Trophoblast cell (in vitro differentiated cells and primary cell): Measurements from ENCODE around the gene TOR4A.
A peak's percentile ranks its signal among the peaks of the same experiment; 100 is the strongest.

ENCODE experiments used
- DNase-seq, 2 donors: peaks; one replicate each; pipeline ENCODE4 v3.0.0-alpha.2; 2016
- H2AFZ ChIP-seq: 2 replicates; pipeline ENCODE4 v1.6.1; 2013; ENCODE audit warnings: low read length, moderate library complexity, mild to moderate bottlenecking; ENCODE audit not compliant: insufficient read depth, poor library complexity
- H2AK5ac ChIP-seq: 2 replicates; pipeline ENCODE4 v1.6.1; 2013; ENCODE audit warnings: mild to moderate bottlenecking, low read length
- H2BK120ac ChIP-seq: 2 replicates; pipeline ENCODE4 v1.6.1; 2013; ENCODE audit warnings: low read length, mild to moderate bottlenecking, moderate library complexity; ENCODE audit not compliant: insufficient read depth, poor library complexity
- H2BK12ac ChIP-seq: 2 replicates; pipeline ENCODE4 v1.6.1; 2013; ENCODE audit warnings: mild to moderate bottlenecking, low read length, moderate library complexity
- H2BK5ac ChIP-seq: 2 replicates; pipeline ENCODE4 v1.6.1; 2013; ENCODE audit warnings: low read length, low read depth, moderate library complexity, mild to moderate bottlenecking; ENCODE audit not compliant: poor library complexity
- H3K14ac ChIP-seq: 2 replicates; pipeline ENCODE4 v1.6.1; 2013; ENCODE audit warnings: mild to moderate bottlenecking, low read length
- H3K18ac ChIP-seq: 2 replicates; pipeline ENCODE4 v1.6.1; 2013; ENCODE audit warnings: mild to moderate bottlenecking, low read length
- H3K23ac ChIP-seq: 2 replicates; pipeline ENCODE4 v1.6.1; 2013; ENCODE audit warnings: low read length
- H3K27ac ChIP-seq: 2 replicates; pipeline ENCODE4 v1.5.1; 2013; ENCODE audit warnings: low read depth, mild to moderate bottlenecking, inconsistent platforms, low read length, moderate library complexity
- H3K27me3 ChIP-seq: 2 replicates; pipeline ENCODE4 v1.6.1; 2013; ENCODE audit warnings: inconsistent platforms, mild to moderate bottlenecking, low read length, moderate library complexity; ENCODE audit not compliant: insufficient read depth
- H3K36me3 ChIP-seq, 2 experiments: 1 replicate in 1 of 2; 2 replicates in 1 of 2; pipeline ENCODE4 v1.6.1; 2013; ENCODE audit warnings: low read length in 2 of 2, mild to moderate bottlenecking in 2 of 2, moderate library complexity in 1 of 2; ENCODE audit not compliant: insufficient read depth in 2 of 2, control insufficient read depth in 1 of 2
- H3K4ac ChIP-seq: 2 replicates; pipeline ENCODE4 v1.6.1; 2013; ENCODE audit warnings: low read depth, mild to moderate bottlenecking, low read length, moderate library complexity
- H3K4me1 ChIP-seq, 2 experiments: 1 replicate in 1 of 2; 2 replicates in 1 of 2; pipeline ENCODE4 v1.6.1; 2013; ENCODE audit warnings: low read length in 2 of 2, mild to moderate bottlenecking in 2 of 2, moderate library complexity in 1 of 2; ENCODE audit not compliant: insufficient read depth in 2 of 2, control insufficient read depth in 1 of 2
- H3K4me2 ChIP-seq: 2 replicates; pipeline ENCODE4 v1.6.1; 2013; ENCODE audit warnings: inconsistent platforms, mild to moderate bottlenecking, low read length, moderate library complexity
- H3K4me3 ChIP-seq: 2 replicates; pipeline ENCODE4 v1.5.1; 2013; ENCODE audit warnings: mild to moderate bottlenecking, low read depth, low read length, inconsistent platforms
- H3K79me1 ChIP-seq: one replicate; pipeline ENCODE4 v1.6.1; 2013; ENCODE audit warnings: low read length
- H3K79me2 ChIP-seq: 2 replicates; pipeline ENCODE4 v1.6.1; 2013; ENCODE audit warnings: low read length, mild to moderate bottlenecking; ENCODE audit not compliant: control insufficient read depth, insufficient read depth, poor library complexity
- H3K9ac ChIP-seq: 2 replicates; pipeline ENCODE4 v1.6.1; 2013; ENCODE audit warnings: mild to moderate bottlenecking, low read length
- H3K9me3 ChIP-seq: 2 replicates; pipeline ENCODE4 v1.6.1; 2013; ENCODE audit warnings: low read depth, mild to moderate bottlenecking, control low read depth, inconsistent platforms, low read length; ENCODE audit not compliant: insufficient read depth
- H4K12ac ChIP-seq: 2 replicates; pipeline ENCODE4 v1.6.1; 2013; ENCODE audit warnings: low read depth, mild to moderate bottlenecking, low read length, moderate library complexity
- H4K8ac ChIP-seq: 2 replicates; pipeline ENCODE4 v1.6.1; 2013; ENCODE audit warnings: low read depth, mild to moderate bottlenecking, low read length, moderate library complexity
- H4K91ac ChIP-seq: one replicate; pipeline ENCODE4 v1.6.1; 2013; ENCODE audit warnings: low read depth, mild to moderate bottlenecking, low read length, moderate library complexity
- WGBS: extraction: QIAGEN DNeasy Blood & Tissue Kit; methylation state at CpG from one replicate; pipeline ENCODE4 v1.1.7; 2013; ENCODE audit warnings: missing lambda C conversion rate; ENCODE audit not compliant: insufficient read length, insufficient coverage; ENCODE audit errors: extremely low coverage; 5-methylcytosine and 5-hydroxymethylcytosine counted together

The TOR4A gene

DNA sequence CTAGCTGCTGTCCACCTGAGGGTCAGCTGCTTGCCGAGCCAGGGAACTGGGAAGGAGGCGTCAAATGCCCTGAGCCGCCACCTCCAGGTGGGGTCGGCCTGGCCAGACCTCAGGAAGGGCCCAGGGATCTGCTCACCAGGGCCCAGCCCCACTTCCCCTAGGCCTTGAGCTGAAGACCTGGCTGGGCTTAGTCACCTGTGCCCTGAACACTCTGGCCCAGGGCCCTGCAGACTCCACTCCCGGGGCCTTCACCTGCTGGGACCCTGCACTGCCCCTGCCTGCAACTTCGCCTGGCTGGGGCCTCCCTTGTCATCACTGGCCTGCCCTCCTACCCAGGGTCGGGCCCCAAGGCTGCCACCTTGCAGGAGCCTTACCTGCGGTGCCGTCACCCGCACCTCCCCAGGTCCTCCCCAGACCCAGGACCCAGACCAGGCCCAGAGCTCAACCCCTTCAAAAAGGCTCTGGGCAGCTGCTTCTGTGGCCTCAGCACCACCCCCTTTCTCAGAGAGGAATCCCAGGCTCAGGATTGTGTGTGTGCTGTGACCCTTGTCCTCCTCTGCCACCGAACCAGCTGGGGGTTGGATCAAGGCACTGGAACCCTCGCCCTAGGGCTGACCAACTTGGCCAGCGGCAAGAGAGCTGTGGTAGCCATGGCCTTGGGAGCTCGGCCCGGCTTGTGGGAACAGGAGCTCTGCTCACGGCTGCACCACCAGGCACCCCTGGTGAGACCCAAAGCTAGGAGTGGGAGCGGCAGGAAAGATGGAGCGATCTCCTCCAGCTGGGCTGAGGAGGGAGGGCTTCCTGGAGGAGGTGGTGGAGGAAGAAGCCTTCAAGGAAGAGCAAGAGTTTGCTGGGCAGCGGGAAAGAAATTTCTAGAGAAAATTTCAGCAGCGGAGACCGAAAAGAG is 23.6 kb upstream of the TOR4A start:
- Histone ChIP-seq H2AFZ (peak overlapping the region; percentile 89), H4K91ac (peak overlapping the region; percentile 74), H2AK5ac (peak overlapping the region; percentile 23), H3K14ac (peak overlapping the region; percentile 75), H3K23ac (no peak overlapping the region), H2BK5ac (no peak overlapping the region), H3K4me2 (peak overlapping the region; percentile 99), H2BK120ac (no peak overlapping the region), H3K27ac (no peak overlapping the region), H3K9ac (no peak overlapping the region), H3K9me3 (peaks cover 2% of the 10 kb centered on the region), H2BK12ac (no peak overlapping the region), H4K12ac (no peak overlapping the region), H3K4me3 (peak overlapping the region; percentile 79), H3K36me3 (peaks cover 18 to 19% of the 10 kb centered on the region in 2 experiments), H3K79me2 (peaks cover 12% of the 10 kb centered on the region), H3K18ac (peak overlapping the region; percentile 22), H3K79me1 (peaks cover 12% of the 10 kb centered on the region), H3K4me1 (peaks cover 14 to 16% of the 10 kb centered on the region in 2 experiments), H3K4ac (no peak overlapping the region), H4K8ac (peak overlapping the region; percentile 98), H3K27me3 (no peaks in the 10 kb centered on the region)
- no CpG with 5 or more reads among the region's 21 CpGs for WGBS
- peak in 1 of 2 donors; percentile 37 for DNase-seq

- no peaks in the 10 kb centered on the region for H3K27me3 ChIP-seq
- WGBS = no CpG with 5 or more reads among the region's 105 CpGs
These were observed 22.7 kb upstream of the TOR4A start, which contains the start of gene NELFB for GRCh38 chr9:137254624-137255447. Gene NELFB, plus strand, starts transcription at chr9:137255327.

DNA sequence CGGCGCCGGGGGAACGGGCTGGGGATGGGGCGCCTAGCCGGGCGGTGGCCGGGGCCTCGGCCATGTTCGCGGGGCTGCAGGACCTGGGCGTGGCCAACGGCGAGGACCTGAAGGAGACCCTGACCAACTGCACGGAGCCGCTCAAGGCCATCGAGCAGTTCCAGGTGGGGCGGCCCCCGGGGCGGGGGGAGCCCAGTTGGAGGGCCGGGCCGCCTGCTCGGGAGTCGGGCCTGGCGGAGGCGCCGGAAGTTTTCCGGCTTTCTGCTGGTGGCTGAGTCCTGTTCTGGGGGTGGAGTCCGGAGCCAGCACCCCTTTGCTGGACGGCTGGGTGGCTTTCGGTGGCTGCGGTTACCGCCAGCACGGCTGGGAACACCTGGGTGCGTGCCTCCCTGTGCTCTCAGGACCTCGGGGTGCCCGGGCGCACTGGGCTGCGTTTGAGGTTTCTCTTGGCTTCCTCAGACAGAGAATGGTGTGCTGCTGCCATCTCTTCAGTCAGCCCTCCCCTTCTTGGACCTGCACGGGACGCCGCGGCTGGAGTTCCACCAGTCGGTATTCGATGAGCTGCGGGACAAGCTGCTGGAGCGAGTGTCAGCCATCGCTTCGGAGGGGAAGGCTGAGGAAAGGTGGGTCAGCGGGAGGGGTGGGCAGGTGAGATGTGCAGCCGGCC is 21.9 kb upstream of the TOR4A start:
- Histone ChIP-seq H3K23ac (no peak overlapping the region), H3K79me2 (peaks cover 12% of the 10 kb centered on the region), H3K27me3 (no peaks in the 10 kb centered on the region), H3K4ac (peak overlapping the region; percentile 49), H3K9ac (peak overlapping the region; percentile 75), H2BK120ac (peak overlapping the region; percentile 67), H3K4me2 (peak overlapping the region; percentile 69), H4K8ac (peak overlapping the region; percentile 86), H3K36me3 (peaks cover 22 to 23% of the 10 kb centered on the region in 2 experiments), H3K14ac (peak overlapping the region; percentile 90), H2BK12ac (no peak overlapping the region), H3K18ac (peak overlapping the region; percentile 58), H3K4me1 (peaks cover 14 to 16% of the 10 kb centered on the region in 2 experiments), H2BK5ac (peak overlapping the region; percentile 64), H4K91ac (peak overlapping the region; percentile 74), H4K12ac (peak overlapping the region; percentile 70), H3K4me3 (peak overlapping the region; percentile 96), H3K9me3 (no peaks in the 10 kb centered on the region), H3K27ac (peak overlapping the region; percentile 55), H2AFZ (peak overlapping the region; percentile 77), H2AK5ac (peak overlapping the region; percentile 62), H3K79me1 (peaks cover 12% of the 10 kb centered on the region)
- no CpG with 5 or more reads among the region's 51 CpGs for WGBS
- no peak for DNase-seq

More at GRCh38 chr9:137254624-137255447, 22.7 kb upstream of the TOR4A start, which contains the start of gene NELFB:
- Histone ChIP-seq H3K9ac (peak within 1 kb of the TSS; percentile 92), H2AK5ac (peak within 1 kb of the TSS; percentile 62), H3K14ac (peak within 1 kb of the TSS; percentile 90), H4K8ac (peak within 1 kb of the TSS; percentile 98), H4K12ac (peak within 1 kb of the TSS; percentile 89), H3K4ac (peak within 1 kb of the TSS; percentile 77), H3K27ac (peak within 1 kb of the TSS; percentile 55), H3K4me1 (peaks cover 14 to 16% of the 10 kb centered on the region in 2 experiments), H3K79me1 (peaks cover 12% of the 10 kb centered on the region), H3K9me3 (peaks cover 2% of the 10 kb centered on the region), H2AFZ (peak within 1 kb of the TSS; percentile 89), H2BK12ac (no peak within 1 kb of the TSS), H3K4me3 (peak within 1 kb of the TSS; percentile 96), H2BK5ac (peak within 1 kb of the TSS; percentile 71), H2BK120ac (peak within 1 kb of the TSS; percentile 70), H3K18ac (peak within 1 kb of the TSS; percentile 86), H3K36me3 (peaks cover 22 to 23% of the 10 kb centered on the region in 2 experiments), H3K4me2 (peak within 1 kb of the TSS; percentile 99), H4K91ac (peak within 1 kb of the TSS; percentile 74), H3K79me2 (peaks cover 12% of the 10 kb centered on the region), H3K23ac (no peak within 1 kb of the TSS)
- peak; percentile 80 to 94 for DNase-seq

DNA sequence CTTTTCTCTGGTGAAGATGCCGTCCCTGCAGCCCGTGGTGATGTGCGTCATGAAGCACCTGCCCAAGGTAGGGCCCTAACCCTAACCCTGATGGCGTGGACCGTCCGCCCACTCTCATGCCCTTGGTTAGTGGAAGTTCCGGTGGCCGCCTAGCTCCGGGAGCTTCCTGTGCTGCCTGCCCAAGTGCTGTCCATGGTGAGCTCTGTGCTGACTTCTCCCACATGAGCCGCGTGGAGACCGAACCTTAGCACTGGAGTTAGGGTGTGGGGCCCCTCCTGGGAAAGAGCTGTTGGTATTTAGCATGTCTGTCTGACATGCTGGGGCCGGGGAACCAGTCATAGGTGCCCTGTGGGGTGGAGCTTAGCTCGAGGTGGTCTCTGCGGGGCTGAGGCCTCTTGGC is 21.2 kb upstream of the TOR4A start:
- no peaks in the 10 kb centered on the region for H3K9me3 ChIP-seq
- H2BK12ac ChIP-seq = no peak overlapping the region
- peaks cover 12% of the 10 kb centered on the region for H3K79me2 ChIP-seq
- H4K91ac ChIP-seq = no peak overlapping the region
- H2BK120ac ChIP-seq = no peak overlapping the region
- H3K4me1 ChIP-seq = peaks cover 14 to 16% of the 10 kb centered on the region in 2 experiments
- WGBS = no CpG with 5 or more reads among the region's 15 CpGs
- H4K12ac ChIP-seq = no peak overlapping the region
- no peak overlapping the region for H3K23ac ChIP-seq
- no peak overlapping the region for H2AFZ ChIP-seq
- no peak for DNase-seq
- H3K27ac ChIP-seq = no peak overlapping the region
- H3K4me3 ChIP-seq = peak overlapping the region; percentile 96
- peak overlapping the region; percentile 1 for H3K4ac ChIP-seq
- H2AK5ac ChIP-seq = no peak overlapping the region
- peak overlapping the region; percentile 69 for H3K4me2 ChIP-seq
- no peaks in the 10 kb centered on the region for H3K27me3 ChIP-seq
- no peak overlapping the region for H2BK5ac ChIP-seq
- peaks cover 22 to 23% of the 10 kb centered on the region in 2 experiments for H3K36me3 ChIP-seq
- no peak overlapping the region for H4K8ac ChIP-seq
- no peak overlapping the region for H3K9ac ChIP-seq
- no peak overlapping the region for H3K14ac ChIP-seq
- no peak overlapping the region for H3K18ac ChIP-seq
- H3K79me1 ChIP-seq = peaks cover 12% of the 10 kb centered on the region
